Astrocyte (in vitro differentiated cells and primary cell): Measurements from ENCODE around the gene GFRA4.

ENCODE experiments used
- CTCF ChIP-seq: IDR thresholded peaks from 2 replicates; pipeline ENCODE4 v1.5.1; 2011; ENCODE audit warnings: low read depth, mild to moderate bottlenecking, inconsistent platforms, low read length, moderate library complexity; ENCODE audit not compliant: insufficient read depth
- EZH2 ChIP-seq: IDR thresholded peaks from 2 replicates; pipeline ENCODE4 v1.6.1; 2012; ENCODE audit warnings: mild to moderate bottlenecking, low read length, inconsistent platforms; ENCODE audit not compliant: insufficient read depth

GRCh38 chr20:3659492-3660261, 3.5 kb downstream of the GFRA4 start:
- no peak for TF ChIP-seq CTCF
- TF ChIP-seq EZH2: no peak
